Activated CD4-positive, alpha-beta T cell treated with anti-CD3 and anti-CD28 coated beads, Interleukin-2, Interleukin-6, amounts not matched to agents 100 ng/mL and 50 ng/mL, durations not matched to agents 16 hours and 8 hours (primary cell): ENCODE data around the gene ANKRD33.

Experiments used
- DNase-seq: peaks from one replicate; pipeline ENCODE4 v3.0.0-alpha.2; 2020

The ANKRD33 gene

DNA sequence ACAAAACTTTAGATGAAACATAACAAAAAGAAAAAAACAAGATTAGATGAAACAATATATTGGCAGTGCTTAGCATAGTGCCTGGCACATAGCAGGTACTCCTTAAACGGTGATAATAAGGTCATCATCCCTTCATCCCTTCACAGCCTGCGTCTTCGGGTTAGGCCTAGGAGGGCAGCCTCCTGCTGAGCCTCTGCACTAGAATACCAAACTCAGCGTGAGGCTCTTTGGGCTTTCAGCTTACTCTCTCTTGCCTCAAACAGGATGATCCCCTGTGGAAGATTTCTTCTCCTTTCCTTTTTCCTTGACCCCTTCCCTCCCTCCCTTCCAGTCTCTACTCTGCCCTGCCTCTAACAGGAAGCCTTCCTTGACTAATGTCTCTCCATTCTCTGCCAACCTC, 25.0 kb upstream of the ANKRD33 start:
- no peak for DNase-seq

DNA sequence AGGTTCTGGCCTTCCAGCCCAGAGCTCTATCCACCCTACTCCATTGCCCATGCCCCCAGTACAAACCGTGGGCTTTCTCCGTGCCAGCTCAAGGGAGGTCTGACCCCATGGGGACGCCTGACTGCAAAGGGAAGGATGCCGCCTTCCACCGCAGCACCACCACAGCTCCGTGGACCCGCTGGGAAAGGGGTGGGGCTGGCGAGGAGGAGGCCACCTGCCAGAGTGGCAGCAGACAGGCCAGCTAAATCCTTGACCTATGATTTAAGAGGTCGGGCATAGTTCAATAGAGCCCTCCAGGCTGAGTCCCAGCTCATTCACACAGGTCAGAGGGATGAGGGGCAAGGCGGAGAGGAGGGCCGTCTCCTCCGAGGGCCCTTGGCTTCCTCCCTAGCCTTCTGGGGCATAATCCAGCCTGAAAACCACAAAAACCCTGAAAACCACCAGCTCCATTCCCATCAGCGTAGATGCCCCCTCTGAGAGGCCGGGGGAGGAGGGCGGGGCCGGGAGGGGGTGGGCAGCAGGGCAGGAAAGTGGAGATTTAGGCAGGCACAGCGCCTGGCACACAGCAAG, 24.5 kb upstream of the ANKRD33 start:
- no peak for DNase-seq

DNA sequence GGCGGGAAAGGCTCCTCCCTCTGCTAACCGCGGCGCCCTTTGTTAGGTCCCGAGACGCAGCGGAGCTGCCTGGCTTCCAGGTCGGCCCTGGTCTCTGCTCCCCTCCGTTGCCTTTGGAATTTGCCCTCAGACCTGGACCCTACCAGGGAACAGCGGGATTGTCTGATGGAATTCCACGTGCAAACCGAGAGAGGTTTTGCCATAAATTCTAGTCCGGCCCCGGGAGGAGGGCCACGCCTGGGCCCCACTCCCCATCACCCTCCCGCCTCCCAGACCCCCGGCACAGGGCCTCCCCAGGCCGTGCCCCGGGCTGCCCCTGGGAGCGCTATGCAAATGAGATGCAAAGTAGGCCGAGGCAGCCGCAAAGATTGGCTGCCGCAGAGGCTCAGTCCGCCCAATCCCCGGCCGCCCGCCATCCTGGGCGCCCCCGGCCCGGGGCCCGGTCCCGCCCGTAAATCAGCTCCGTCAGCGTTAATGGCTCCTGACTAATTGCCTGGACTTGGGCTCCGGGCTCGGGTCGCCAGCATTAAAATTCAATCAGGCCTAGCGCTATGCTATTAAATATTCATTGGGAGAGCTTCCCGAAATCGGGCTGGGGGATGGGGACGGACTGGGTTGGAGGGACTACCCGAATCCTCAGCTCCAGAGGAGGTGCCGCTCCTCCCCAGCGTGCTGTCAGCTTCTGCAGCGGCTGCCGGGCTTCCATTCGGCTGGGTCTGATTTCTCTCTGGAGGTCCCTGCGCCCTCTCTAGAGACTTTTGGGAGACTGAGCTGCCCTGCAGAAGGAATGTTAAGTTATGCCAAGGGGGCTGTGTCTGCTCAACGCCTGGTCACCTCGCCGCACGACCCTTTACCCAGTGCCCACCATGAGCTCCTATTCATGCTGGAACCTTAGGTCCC, 23.7 kb upstream of the ANKRD33 start:
- no peak for DNase-seq

DNA sequence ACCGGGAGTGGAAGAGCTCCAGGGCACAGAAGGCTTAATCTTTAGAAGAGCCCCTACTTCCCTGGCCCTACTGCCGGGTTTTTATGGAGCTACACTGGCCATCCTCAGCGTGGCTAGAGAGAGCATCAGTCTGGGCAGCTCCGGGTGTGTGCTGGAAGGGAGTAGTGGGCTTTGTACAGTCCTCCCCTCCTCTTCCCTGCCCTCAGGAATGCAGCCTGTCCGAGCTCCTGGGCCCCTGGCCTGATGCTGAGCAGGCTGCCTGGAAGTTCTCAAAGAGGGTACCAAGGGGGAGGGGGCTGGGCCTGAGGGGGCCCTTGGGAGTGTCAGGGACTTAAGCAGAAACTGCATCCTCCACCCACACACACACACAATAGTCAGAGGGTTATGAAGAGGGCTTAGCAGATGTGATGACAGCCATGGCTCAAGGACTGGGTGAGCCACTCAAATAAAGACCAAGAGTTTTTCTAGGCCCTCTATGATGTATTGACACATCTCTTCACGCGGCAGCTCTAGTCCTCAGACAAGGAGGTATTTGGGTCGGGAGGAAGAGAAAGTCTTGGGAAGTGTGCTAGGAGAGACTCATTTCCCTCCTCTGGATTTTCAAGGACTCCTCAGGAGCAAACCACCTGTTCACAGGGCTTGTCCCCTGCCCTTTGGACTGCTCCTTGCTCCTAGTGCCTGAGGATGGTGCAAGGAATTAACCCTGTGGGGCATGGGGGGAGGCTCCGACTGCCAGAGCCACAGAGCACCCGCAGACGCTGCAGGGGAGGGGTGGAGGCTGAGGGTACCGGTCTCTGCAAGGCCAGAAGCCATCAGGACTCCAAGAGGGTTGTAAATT, 22.9 kb upstream of the ANKRD33 start:
- no peak for DNase-seq

DNA sequence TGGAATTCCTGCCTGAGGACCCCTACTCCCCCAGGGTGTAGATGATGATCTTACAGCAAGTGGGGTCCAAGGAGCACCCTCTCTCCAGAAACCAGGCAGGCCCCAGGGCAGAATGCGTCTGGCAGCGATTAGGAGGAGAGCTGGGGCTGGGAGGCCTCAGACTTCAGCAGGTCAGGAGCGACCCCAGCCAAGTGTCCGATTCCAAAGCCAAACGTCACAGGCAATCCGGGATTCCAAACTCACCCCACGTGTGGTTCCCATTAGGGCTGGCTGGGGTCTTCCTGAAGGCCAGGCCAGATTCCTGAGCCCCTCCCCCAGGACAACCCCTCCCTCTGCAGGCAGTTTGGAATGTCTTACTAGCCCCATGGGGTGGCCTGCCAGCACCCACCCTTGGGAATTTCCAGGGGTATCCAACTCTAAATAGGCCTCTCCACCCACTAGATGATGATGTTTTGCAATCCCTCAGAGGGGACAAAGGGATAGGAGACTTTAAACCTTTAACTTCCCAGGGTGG, 22.1 kb upstream of the ANKRD33 start:
- no peak for DNase-seq

DNA sequence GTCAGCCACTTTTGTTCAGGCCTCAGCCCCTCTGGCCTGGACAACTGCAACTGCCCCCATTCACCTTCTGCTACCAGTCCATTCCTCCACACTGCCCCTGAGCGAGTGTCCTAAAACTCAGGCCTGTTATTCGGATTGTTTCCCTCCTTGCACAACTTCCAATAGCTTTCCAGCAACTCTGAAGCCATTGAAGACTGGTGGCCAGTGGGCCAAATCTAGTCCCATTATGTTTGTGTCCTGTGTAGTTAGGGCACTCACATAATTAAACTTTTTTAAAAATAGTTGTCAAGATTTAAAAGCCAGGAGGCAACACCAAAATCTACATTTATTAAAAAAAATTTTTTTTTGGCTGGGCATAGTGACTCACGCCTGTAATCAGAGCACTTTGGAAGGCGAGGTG, 21.6 kb upstream of the ANKRD33 start:
- DNase-seq = no peak

DNA sequence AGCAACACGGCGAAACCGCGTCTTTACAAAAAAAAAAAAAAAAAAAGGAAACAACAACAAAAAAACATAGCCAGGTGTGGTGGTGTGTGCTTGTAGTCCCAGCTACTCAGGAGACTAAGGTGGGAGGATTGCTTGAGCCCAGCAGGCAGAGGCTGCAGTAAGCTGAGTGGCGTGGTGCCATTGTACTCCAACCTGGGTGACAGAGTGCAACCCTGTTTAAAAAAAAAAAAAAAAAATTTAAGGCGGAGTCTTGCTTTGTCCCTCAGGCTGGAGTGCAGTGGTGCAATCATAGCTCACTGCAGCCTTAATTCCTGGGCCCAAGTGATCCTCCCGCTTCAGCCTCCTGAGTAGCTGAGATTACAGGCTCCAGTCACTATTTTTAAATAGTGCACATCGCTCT, 21.1 kb upstream of the ANKRD33 start:
- no peak for DNase-seq

DNA sequence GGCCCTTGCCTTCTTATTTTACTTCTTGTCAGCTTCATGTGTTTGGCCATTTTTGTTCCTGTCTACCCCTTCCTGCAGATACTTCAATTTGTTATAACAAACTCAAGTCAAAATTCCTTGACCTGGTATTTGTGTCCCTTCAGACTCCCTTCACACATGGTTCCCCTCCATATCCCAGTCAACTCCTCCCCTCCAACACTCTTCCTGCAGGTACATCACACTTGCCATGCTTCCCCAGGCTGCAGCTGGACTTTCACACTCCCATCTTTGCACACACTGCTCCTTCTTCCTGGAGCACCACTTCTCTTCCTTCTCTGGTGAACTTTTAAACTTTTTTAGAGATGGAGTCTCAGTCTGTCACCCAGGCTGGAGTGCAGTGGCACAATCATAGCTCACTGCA, 20.5 kb upstream of the ANKRD33 start:
- no peak for DNase-seq

DNA sequence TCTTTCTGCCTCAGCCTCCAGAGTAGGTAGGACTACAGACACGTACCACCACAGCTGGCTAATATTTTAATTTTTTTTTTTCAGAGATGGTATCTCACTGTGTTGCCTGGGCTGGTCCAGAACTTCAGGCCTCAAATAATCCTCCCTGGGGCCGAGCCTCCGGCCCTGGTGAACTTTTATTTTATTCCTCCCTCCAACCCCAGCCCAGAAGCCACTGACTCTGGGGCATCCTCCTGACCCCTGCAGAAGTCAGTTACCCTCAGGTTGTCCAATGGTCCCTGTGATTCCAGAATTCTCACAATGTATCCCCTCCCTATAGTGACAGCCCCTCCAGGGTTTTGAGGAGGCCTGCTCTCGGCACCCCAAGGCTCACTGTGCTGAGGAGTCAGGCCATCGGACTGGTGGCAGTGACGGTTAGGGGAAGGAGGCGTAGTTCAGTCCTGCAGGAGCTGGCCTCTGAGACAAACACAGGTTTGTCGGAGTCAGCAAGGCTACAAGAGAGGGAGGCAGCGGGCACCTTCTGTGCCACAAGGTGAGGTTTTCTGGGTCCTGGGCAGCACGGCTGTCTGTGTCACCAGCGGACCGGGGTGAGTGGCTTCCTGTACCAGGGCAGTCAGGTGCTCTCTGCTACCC, 20.0 kb upstream of the ANKRD33 start:
- no peak for DNase-seq

- no peak for DNase-seq
Observed at GRCh38 chr12:51868821-51869495, 18.9 kb upstream of the ANKRD33 start.

- no peak for DNase-seq
Observed at GRCh38 chr12:51869496-51869865, 18.4 kb upstream of the ANKRD33 start.

DNA sequence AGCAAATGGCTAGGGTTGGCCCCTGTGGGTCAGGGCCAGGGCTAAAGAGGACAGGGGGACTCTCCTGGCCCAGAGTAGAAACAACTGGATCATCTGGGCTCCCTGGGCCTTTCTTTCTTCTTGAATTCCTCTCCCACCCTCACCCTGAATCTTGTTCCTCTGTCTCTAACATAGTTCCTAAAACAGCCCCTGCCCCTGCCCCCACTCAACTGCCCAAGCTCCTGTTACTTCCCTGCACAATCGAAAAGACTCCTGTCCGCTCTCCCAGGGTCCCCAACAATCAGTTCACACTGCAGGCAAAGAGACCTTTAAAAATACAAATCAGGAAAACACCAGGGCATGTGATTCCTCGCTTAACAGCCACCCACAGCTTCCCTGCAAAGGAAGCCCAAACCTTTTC, 18.0 kb upstream of the ANKRD33 start:
- no peak for DNase-seq

DNA sequence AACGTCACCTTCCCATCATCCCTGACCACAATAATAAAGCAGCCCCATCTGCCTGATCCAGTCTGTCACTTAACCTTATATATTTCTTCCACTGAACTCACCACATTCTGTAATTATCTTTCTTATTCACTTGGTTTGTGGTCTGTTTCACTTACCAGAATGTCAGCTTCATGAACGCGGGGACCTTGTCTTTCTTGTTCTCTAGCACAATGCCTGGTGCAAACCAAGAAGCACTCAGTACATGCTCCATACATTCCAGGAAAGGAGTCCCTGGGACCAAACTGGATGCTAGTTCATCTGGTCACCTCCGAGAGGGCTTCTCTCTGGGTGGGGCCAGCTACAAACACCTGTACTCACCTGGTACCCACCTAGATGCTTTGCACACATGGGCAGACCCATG, 17.4 kb upstream of the ANKRD33 start:
- no peak for DNase-seq

DNA sequence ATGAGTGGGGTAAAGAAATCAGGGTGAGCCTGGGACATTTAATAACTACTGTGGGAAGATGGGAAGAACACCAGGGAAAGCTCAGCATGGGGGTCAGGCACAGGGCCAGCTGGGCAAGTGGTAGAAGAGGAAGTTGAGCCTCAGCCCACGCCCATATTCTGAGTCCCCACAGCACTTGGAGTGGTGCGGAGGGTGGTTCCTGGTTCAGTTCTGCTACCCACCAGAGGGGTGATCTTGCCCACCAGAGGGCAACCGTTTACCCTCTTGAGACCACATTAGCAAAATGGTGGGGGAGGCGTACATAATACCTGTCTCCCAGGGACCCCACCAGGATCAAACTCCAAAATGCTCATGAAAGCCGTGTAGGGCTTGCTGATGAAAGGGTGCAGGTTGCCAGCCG, 16.8 kb upstream of the ANKRD33 start:
- DNase-seq = no peak

- DNase-seq = no peak
Observed at GRCh38 chr12:51871918-51872688, 15.8 kb upstream of the ANKRD33 start.

- DNase-seq = no peak
Observed at GRCh38 chr12:51872689-51872981, 15.3 kb upstream of the ANKRD33 start.

DNA sequence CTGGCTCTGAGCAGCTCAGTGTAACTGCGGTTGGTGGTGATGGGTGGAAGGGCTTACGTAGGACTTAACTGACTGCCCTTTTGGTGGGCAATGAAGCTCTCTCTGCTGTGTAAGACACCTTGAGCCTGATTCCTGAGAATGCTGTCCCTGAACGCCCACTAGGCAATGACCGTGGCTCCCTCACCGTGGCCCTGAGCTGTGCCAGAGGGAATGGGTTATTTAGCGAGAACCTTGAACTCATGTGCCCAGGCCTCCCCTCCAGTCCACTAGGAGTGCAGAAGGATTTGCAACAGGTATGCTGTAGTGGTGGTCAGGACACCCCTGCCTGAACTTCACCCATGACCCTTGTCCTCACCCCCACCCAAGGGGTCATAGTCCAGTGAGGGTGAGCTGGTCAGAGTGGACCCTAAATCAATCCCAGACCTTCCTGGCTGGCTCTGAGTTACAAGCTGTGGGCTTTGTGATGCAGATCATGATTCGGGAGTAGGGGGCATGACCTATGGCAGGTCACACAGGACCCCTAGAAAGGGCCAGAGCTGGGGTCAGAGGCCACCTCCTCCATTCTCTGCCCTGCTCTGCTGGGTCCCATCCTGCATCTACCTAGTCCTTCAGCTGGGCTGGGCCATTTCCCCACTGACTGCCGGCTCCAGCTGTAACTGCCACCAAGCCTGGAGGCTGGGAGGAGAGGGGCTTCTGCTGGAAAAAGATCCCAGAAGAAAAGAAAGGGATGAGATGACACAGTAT, 14.5 kb upstream of the ANKRD33 start:
- no peak for DNase-seq

GRCh38 chr12:51874000-51874399, 13.9 kb upstream of the ANKRD33 start:
- DNase-seq = no peak

DNA sequence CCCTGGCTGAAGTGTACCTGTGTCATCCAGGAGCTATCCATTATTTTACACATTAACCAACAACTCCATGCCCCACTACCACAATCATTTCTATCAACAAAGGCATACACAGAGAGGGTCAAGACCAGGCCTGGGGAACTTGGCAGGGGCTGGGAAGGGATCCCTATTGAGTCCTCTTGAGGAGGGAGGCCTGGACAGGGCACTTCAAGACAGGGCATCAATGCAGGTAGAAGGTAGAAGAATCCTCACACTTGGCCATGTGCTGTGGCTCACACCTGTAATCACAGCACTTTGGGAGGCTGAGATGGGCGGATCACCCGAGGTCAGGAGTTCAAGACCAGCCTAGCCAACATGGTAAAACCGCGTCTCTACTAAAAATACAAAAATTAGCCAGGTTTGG, 13.4 kb upstream of the ANKRD33 start:
- DNase-seq = no peak

DNA sequence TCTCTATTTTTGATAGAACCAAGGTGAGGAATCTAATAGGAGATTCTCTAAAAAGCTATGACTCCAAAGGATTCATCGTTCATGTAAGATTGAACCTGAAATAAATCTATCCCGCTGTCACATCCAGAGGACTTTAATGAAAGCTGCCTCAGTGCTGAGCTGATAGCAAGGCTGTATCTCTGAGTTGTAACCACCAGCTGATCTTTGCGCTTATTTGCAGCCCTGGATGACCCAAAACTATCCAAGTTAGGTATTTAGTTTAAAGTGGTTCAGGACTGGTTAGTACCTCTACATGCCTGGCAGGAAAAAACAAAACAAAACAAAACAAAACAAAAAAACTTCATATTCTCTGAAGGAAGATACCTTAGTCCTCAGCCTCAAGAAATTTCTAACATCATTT, 8.8 kb upstream of the ANKRD33 start:
- DNase-seq = no peak

DNA sequence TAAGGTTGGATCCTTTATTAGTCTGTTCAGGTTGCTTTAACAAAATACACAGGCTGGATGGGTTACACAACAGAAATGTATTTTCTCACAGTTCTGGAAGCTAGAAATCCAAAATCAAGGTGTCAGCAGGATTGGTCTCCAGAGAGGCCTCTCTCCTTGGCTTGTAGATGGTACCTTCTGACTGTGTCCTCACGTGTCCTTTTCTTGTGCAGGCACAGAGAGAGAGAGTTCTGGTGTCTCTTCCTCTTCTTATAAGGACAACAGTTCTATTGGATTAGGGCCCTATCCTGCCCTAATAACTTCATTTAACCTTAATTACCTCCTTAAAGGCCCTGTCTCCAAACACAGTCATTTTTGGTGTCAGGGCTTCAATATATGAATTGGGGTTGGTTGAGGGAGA, 4.6 kb upstream of the ANKRD33 start:
- no peak for DNase-seq
